Measurements from ENCODE around the gene CHCHD3.

The CHCHD3 gene

GRCh38 chr7:132760866-132761265 is 321.0 kb downstream of the CHCHD3 start:
- DNase-seq = no peak

GRCh38 chr7:132760244-132760623 is 321.7 kb downstream of the CHCHD3 start:
- DNase-seq = no peak

GRCh38 chr7:132759482-132760243 is 322.2 kb downstream of the CHCHD3 start:
- DNase-seq = no peak

- no peak for DNase-seq
These were observed 322.9 kb downstream of the CHCHD3 start for GRCh38 chr7:132758986-132759385.

- no peak for DNase-seq
These were observed 324.1 kb downstream of the CHCHD3 start for GRCh38 chr7:132757783-132758182.

- no peak for DNase-seq
These were observed 325.4 kb downstream of the CHCHD3 start for GRCh38 chr7:132756484-132756990.

- no peak for DNase-seq
These were observed 326.1 kb downstream of the CHCHD3 start for GRCh38 chr7:132755538-132756483.

GRCh38 chr7:132752431-132752830 is 329.5 kb downstream of the CHCHD3 start:
- DNase-seq = no peak

- no peak for DNase-seq
These were observed 330.6 kb downstream of the CHCHD3 start for GRCh38 chr7:132751244-132751647.

- no peak for DNase-seq
These were observed 331.2 kb downstream of the CHCHD3 start for GRCh38 chr7:132750530-132751217.

GRCh38 chr7:132750096-132750495 is 331.8 kb downstream of the CHCHD3 start:
- no peak for DNase-seq

GRCh38 chr7:132745510-132745909 is 336.4 kb downstream of the CHCHD3 start:
- DNase-seq = no peak

- no peak for DNase-seq
These were observed 337.9 kb downstream of the CHCHD3 start for GRCh38 chr7:132743974-132744373.

GRCh38 chr7:132742189-132742612 is 339.7 kb downstream of the CHCHD3 start:
- no peak for DNase-seq

- DNase-seq = no peak
These were observed 341.7 kb downstream of the CHCHD3 start for GRCh38 chr7:132740176-132740575.

GRCh38 chr7:132739271-132739955 is 342.5 kb downstream of the CHCHD3 start:
- DNase-seq = no peak

- no peak for DNase-seq
These were observed 343.6 kb downstream of the CHCHD3 start for GRCh38 chr7:132738254-132738653.

GRCh38 chr7:132735476-132735875 is 346.4 kb downstream of the CHCHD3 start:
- no peak for DNase-seq

All from activated CD4-positive, alpha-beta T cell treated with anti-CD3 and anti-CD28 coated beads, Interleukin-2, amount 50 U/mL, for 16 hours (primary cell).